CD4-positive, CD25-positive, alpha-beta regulatory T cell (primary cell): ENCODE results near the gene LIF. TPM values are rescaled to one million over a fixed set of nuclear protein-coding genes. Genes with fewer than 3 reads are reported as not detected.
"Not testable (repeated sequence)": the region's sequence is repeated elsewhere in the genome, so short reads cannot be mapped to it uniquely, and the experiment has no call there.

ENCODE experiments used
- ATAC-seq, 2 donors: fragments of 150-1000 bp; cut with Tn5 transposase; one replicate each; pipeline ENCODE4 v1.10.0; 2021; ENCODE audit warnings: low read depth in 2 of 2, moderate number of reproducible peaks in 2 of 2, moderate library complexity in 1 of 2
- DNase-seq, 3 donors: peaks; one replicate each; pipeline versions ENCODE4 v3.0.0 to v3.0.0-alpha.2; 2012 to 2022; ENCODE audit warnings: mixed read lengths in 1 of 3
- H3K27ac ChIP-seq: one replicate; pipeline ENCODE4 v1.7.0; 2013; ENCODE audit warnings: mild to moderate bottlenecking, low read length; ENCODE audit not compliant: insufficient read depth, poor library complexity, severe bottlenecking
- H3K27me3 ChIP-seq: one replicate; pipeline ENCODE4 v1.7.0; 2013; ENCODE audit warnings: low read length; ENCODE audit not compliant: control insufficient read depth, insufficient read depth
- H3K36me3 ChIP-seq: one replicate; pipeline ENCODE4 v1.7.0; 2013; ENCODE audit warnings: mild to moderate bottlenecking, low read length, moderate library complexity; ENCODE audit not compliant: control insufficient read depth, insufficient read depth
- H3K4me1 ChIP-seq: 2 replicates; pipeline ENCODE4 v1.7.0; 2013; ENCODE audit warnings: mild to moderate bottlenecking, low read length; ENCODE audit not compliant: insufficient read depth, control insufficient read depth, poor library complexity, severe bottlenecking
- H3K4me3 ChIP-seq: one replicate; pipeline ENCODE4 v1.7.0; 2013; ENCODE audit warnings: low read depth, mild to moderate bottlenecking, low read length, moderate library complexity
- H3K9me3 ChIP-seq, 2 experiments: 1 replicate in 1 of 2; 2 replicates in 1 of 2; pipeline ENCODE4 v1.7.0; 2013; ENCODE audit warnings: low read length in 2 of 2, mild to moderate bottlenecking in 1 of 2, moderate library complexity in 1 of 2; ENCODE audit not compliant: control insufficient read depth in 2 of 2
- H3K27ac Mint-ChIP-seq, 3 donors: one replicate each; pipeline ENCODE4 v1.8.0; 2020 to 2022; ENCODE audit warnings: mild to moderate bottlenecking in 3 of 3, mixed read lengths in 3 of 3, moderate library complexity in 2 of 3
- H3K27me3 Mint-ChIP-seq: one replicate; pipeline ENCODE4 v1.8.0; 2022; ENCODE audit warnings: mild to moderate bottlenecking, mixed read lengths
- H3K36me3 Mint-ChIP-seq: one replicate; pipeline ENCODE4 v1.8.0; 2020; ENCODE audit warnings: mixed read lengths
- H3K4me1 Mint-ChIP-seq, 4 donors: one replicate each; pipeline ENCODE4 v1.8.0; 2020 to 2022; ENCODE audit warnings: mixed read lengths in 4 of 4, mild to moderate bottlenecking in 1 of 4
- H3K4me3 Mint-ChIP-seq, 4 donors: one replicate each; pipeline ENCODE4 v1.8.0; 2020 to 2022; ENCODE audit warnings: mild to moderate bottlenecking in 4 of 4, mixed read lengths in 4 of 4, moderate library complexity in 3 of 4
- H3K9me3 Mint-ChIP-seq, 7 donors: one replicate each; pipeline ENCODE4 v1.8.0; 2020 to 2022; ENCODE audit warnings: mixed read lengths in 7 of 7, mild to moderate bottlenecking in 3 of 7, moderate library complexity in 2 of 7
- polyA plus RNA-seq, 4 donors: library from polyadenylated mRNA; unstranded; fragments of 300-500 nt; fragmentation: Illumina TruSeq; gene quantifications; one replicate each; pipeline ENCODE4 v1.2.3, GENCODE V29; 2021
- total RNA-seq: library from RNA; stranded (reverse); gene quantifications from one replicate; pipeline ENCODE4 v1.2.3, GENCODE V29; 2022

Gene LIF
- total and polyA plus RNA-seq, 5 donors from 2014 or later: 0.96 TPM; not detected in 4

- DNase-seq (no peak), ATAC-seq (no peak)
- Mint-ChIP-seq H3K4me3 (no peak overlapping the region), H3K9me3 (no peaks in the 10 kb centered on the region), H3K27me3 (no peaks in the 10 kb centered on the region), H3K27ac (no peak overlapping the region), H3K36me3 (no peaks in the 10 kb centered on the region), H3K4me1 (peaks cover 0 to 2% (median 0%) of the 10 kb centered on the region in 4 donors)
- Histone ChIP-seq H3K27ac (no peak overlapping the region), H3K27me3 (no peaks in the 10 kb centered on the region), H3K4me1 (no peaks in the 10 kb centered on the region), H3K9me3 (no peaks in the 10 kb centered on the region), H3K36me3 (no peaks in the 10 kb centered on the region), H3K4me3 (no peak overlapping the region)
These were observed 7.7 kb downstream of the LIF start for GRCh38 chr22:30238661-30239487.

- peaks cover 0 to 2% (median 0%) of the 10 kb centered on the region in 4 donors for H3K4me1 Mint-ChIP-seq
- no peak overlapping the region for H3K27ac Mint-ChIP-seq
These were observed 8.4 kb downstream of the LIF start for GRCh38 chr22:30238136-30238535.

GRCh38 chr22:30236875-30237274 is 9.7 kb downstream of the LIF start:
- Histone ChIP-seq H3K27me3 (no peaks in the 10 kb centered on the region), H3K36me3 (no peaks in the 10 kb centered on the region), H3K9me3 (no peaks in the 10 kb centered on the region), H3K4me3 (no peak overlapping the region), H3K4me1 (no peaks in the 10 kb centered on the region), H3K27ac (no peak overlapping the region)
- ATAC-seq (no peak), DNase-seq (no peak)
- H3K4me3 Mint-ChIP-seq: no peak overlapping the region
- no peaks in the 10 kb centered on the region for H3K36me3 Mint-ChIP-seq
- no peaks in the 10 kb centered on the region for H3K9me3 Mint-ChIP-seq
- no peak overlapping the region for H3K27ac Mint-ChIP-seq
- H3K27me3 Mint-ChIP-seq: no peaks in the 10 kb centered on the region
- H3K4me1 Mint-ChIP-seq: no peaks in the 10 kb centered on the region

More at GRCh38 chr22:30238136-30238535, 8.4 kb downstream of the LIF start:
- no peaks in the 10 kb centered on the region for H3K27me3 Mint-ChIP-seq
- ATAC-seq: no peak
- H3K27ac ChIP-seq: no peak overlapping the region
- H3K36me3 Mint-ChIP-seq: no peaks in the 10 kb centered on the region
- H3K4me1 ChIP-seq: no peaks in the 10 kb centered on the region
- H3K4me3 Mint-ChIP-seq: no peak overlapping the region
- H3K9me3 ChIP-seq: no peaks in the 10 kb centered on the region
- DNase-seq: no peak
- H3K27me3 ChIP-seq: no peaks in the 10 kb centered on the region
- no peak overlapping the region for H3K4me3 ChIP-seq
- H3K36me3 ChIP-seq: no peaks in the 10 kb centered on the region
- no peaks in the 10 kb centered on the region for H3K9me3 Mint-ChIP-seq

GRCh38 chr22:30235687-30236170 is 10.8 kb downstream of the LIF start:
- Histone ChIP-seq H3K4me3 (no peak overlapping the region), H3K36me3 (no peaks in the 10 kb centered on the region), H3K27me3 (no peaks in the 10 kb centered on the region), H3K4me1 (no peaks in the 10 kb centered on the region), H3K9me3 (no peaks in the 10 kb centered on the region), H3K27ac (no peak overlapping the region)
- ATAC-seq (no peak), DNase-seq (no peak)
- H3K4me3 Mint-ChIP-seq: no peak overlapping the region
- H3K27ac Mint-ChIP-seq: no peak overlapping the region
- H3K36me3 Mint-ChIP-seq: no peaks in the 10 kb centered on the region
- H3K9me3 Mint-ChIP-seq: no peaks in the 10 kb centered on the region
- no peaks in the 10 kb centered on the region for H3K4me1 Mint-ChIP-seq
- no peaks in the 10 kb centered on the region for H3K27me3 Mint-ChIP-seq

GRCh38 chr22:30234786-30235470 is 11.6 kb downstream of the LIF start:
- H3K4me3 Mint-ChIP-seq: no peak overlapping the region
- DNase-seq (no peak), ATAC-seq (no peak)
- no peaks in the 10 kb centered on the region for H3K9me3 Mint-ChIP-seq
- peaks cover 0 to 2% (median 0%) of the 10 kb centered on the region in 4 donors for H3K4me1 Mint-ChIP-seq
- Histone ChIP-seq H3K27me3 (no peaks in the 10 kb centered on the region), H3K27ac (no peak overlapping the region), H3K9me3 (no peaks in the 10 kb centered on the region), H3K4me1 (no peaks in the 10 kb centered on the region), H3K4me3 (no peak overlapping the region), H3K36me3 (no peaks in the 10 kb centered on the region)
- H3K27me3 Mint-ChIP-seq: no peaks in the 10 kb centered on the region
- H3K36me3 Mint-ChIP-seq: no peaks in the 10 kb centered on the region
- H3K27ac Mint-ChIP-seq: no peak overlapping the region

DNA sequence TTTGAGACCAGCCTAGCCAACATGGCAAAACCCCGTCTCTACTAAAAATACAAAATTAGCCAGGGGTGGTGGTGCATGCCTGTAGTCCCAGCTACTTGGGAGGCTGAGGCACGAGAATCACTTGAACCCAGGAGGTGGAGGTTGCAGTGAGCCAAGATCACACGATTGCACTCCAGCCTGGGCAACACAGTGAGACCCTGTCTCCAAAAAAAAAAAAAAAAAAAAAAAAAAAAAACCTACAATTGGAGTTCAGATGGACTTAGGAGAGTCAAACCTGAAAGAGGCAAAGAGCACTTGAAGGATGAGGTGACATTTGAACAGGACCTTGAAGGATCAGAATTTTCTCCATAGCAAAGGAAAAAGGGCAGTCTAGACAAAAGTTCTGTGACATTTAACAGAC is 12.2 kb downstream of the LIF start:
- not testable (repeated sequence) for H3K4me1 Mint-ChIP-seq, H3K27me3 Mint-ChIP-seq, ATAC-seq

DNA sequence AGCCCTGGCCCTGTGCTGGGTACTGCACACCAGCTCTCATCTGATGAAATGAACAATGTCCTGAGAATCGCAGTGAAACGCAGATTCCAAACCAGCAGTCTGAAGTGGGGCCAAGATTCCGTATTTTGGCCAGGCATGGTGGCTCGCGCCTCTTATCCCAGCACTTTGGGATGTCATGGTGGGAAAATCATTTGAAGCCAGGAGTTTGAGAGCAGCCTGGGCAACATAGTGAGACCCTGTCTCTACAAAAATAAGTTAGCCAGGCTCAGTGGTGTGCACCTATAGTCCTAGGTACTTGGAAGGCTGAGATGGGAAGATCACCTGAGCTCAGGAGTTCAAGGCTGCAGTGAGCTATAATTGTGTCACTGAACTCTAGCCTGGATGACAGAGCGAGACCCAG is 13.0 kb downstream of the LIF start:
- no peak for ATAC-seq
- H3K9me3 ChIP-seq: no peaks in the 10 kb centered on the region
- H3K27ac ChIP-seq: no peak overlapping the region
- H3K4me3 ChIP-seq: no peak overlapping the region
- no peaks in the 10 kb centered on the region for H3K9me3 Mint-ChIP-seq
- H3K4me1 Mint-ChIP-seq: peaks cover 0 to 2% (median 0%) of the 10 kb centered on the region in 4 donors
- no peak for DNase-seq
- H3K36me3 ChIP-seq: no peaks in the 10 kb centered on the region
- no peaks in the 10 kb centered on the region for H3K27me3 ChIP-seq
- H3K4me1 ChIP-seq: no peaks in the 10 kb centered on the region
- H3K36me3 Mint-ChIP-seq: no peaks in the 10 kb centered on the region
- no peak overlapping the region for H3K4me3 Mint-ChIP-seq
- peak overlapping the region in 1 of 3 donors; percentile 46 for H3K27ac Mint-ChIP-seq
- H3K27me3 Mint-ChIP-seq: no peaks in the 10 kb centered on the region

More for the DNA sequence above, 12.2 kb downstream of the LIF start:
- not testable (repeated sequence) for H3K27me3 ChIP-seq, H3K4me1 ChIP-seq, H3K36me3 Mint-ChIP-seq, H3K4me3 Mint-ChIP-seq, H3K9me3 ChIP-seq, H3K27ac ChIP-seq, H3K36me3 ChIP-seq, H3K4me3 ChIP-seq, DNase-seq, H3K27ac Mint-ChIP-seq, H3K9me3 Mint-ChIP-seq
